Epithelial cell of proximal tubule (primary cell): Measurements from ENCODE around the gene NLGN3. TPM values are rescaled to one million over a fixed set of nuclear protein-coding genes. Genes with fewer than 3 reads are reported as not detected.

Experiments
- DNase-seq: peaks from one replicate; pipeline ENCODE4 v3.0.0-alpha.2; 2011; ENCODE audit warnings: low read depth
- H3K4me3 ChIP-seq: 2 replicates; pipeline ENCODE4 v1.5.1; 2011; ENCODE audit warnings: low read depth, mild to moderate bottlenecking, low read length
- total RNA-seq: library from RNA; depleted of rRNA; stranded (reverse); fragments of >200 nt; gene quantifications from 2 replicates; pipeline ENCODE4 v1.2.3, GENCODE V29; 2015
- TF ChIP-seq, protein P1 (sequence below): conservative IDR thresholded peaks from 2 replicates; pipeline ENCODE4 v1.5.1; 2012; ENCODE audit warnings: low read depth, mild to moderate bottlenecking, low read length

The NLGN3 gene
- total RNA-seq, 1 donor from 2014 or later, result not detected

DNA sequence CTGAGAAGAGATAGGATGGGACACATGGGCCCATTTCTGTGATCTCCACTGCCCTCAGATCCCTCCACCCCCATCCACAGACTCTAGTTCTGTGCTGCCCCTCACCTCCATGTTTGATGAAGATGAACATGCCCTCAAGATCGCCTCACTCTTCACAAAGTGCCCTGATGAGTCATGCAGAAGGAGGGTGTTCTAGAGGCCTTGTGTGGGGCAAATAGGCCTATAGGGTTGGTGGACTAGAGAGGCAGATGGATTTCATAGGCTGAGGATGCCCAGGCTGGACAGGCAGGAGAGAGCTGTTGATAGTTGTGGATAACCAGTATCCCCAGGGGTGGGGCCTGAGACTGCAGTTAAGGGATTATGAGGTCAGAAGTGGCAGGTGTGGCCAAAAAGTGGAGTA, 38.2 kb upstream of the NLGN3 start, which contains the start of gene CXorf65:
Gene CXorf65, minus strand, starts transcription at position 314 of the 400 bp plus-strand sequence. Its CDS starts 184 bp downstream, at position 130.
- TF ChIP-seq, protein P1, sequence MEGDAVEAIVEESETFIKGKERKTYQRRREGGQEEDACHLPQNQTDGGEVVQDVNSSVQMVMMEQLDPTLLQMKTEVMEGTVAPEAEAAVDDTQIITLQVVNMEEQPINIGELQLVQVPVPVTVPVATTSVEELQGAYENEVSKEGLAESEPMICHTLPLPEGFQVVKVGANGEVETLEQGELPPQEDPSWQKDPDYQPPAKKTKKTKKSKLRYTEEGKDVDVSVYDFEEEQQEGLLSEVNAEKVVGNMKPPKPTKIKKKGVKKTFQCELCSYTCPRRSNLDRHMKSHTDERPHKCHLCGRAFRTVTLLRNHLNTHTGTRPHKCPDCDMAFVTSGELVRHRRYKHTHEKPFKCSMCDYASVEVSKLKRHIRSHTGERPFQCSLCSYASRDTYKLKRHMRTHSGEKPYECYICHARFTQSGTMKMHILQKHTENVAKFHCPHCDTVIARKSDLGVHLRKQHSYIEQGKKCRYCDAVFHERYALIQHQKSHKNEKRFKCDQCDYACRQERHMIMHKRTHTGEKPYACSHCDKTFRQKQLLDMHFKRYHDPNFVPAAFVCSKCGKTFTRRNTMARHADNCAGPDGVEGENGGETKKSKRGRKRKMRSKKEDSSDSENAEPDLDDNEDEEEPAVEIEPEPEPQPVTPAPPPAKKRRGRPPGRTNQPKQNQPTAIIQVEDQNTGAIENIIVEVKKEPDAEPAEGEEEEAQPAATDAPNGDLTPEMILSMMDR, result no peak
- H3K4me3 ChIP-seq, result no peak within 1 kb of the TSS

DNA sequence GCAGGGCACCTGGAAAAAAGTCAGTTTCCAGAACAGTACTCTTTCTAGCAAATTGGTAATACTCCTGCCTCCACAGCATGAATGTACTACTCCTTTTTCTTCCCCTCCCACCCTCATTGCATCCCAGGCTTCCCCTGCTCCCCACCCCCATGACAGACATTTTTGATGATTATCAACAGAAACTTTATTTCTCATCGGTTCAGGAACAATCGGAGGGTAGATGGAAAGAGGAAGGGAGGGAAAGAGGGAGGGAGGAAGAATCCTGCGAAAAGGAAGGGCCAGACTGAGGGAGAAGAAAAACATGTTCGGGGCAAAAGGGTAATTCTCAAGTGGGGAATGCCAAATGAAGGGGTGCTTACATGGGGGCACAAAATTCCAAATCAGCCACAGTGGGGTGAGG, 37.4 kb upstream of the NLGN3 start:
- no peak for DNase-seq
- TF ChIP-seq, protein P1, result no peak
- no peak overlapping the region for H3K4me3 ChIP-seq

More for the DNA sequence above, 38.2 kb upstream of the NLGN3 start, which contains the start of gene CXorf65:
- no peak for DNase-seq

DNA sequence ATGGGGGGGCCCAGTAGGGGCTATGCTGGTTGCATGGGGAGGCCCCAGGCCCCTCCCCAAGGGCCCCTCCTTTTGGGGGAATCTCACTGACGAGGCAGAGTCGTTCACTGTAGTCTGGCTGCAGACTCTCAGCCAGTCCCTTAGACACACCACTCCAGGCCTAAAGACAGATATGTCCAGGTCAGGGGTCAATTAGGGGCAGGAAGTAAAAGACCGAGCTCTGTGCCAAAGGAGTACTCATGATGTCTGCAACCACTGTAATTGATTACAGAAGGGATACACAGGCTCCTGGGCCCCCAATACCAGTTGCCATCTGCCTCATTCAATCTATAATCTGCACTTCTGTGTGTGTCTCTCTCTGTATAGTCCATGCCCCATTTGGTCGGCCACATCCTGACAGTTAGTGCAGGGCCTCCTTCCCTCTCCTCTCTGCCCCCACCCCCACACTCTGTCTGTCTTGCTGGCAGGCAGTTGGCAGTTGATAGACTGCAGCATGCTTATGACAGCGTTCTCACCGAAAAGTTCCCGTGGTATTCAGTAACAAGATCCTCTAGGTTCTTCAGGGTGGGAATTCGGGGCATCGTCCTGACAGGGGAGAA, 36.8 kb upstream of the NLGN3 start:
- no peak for DNase-seq
- no peak overlapping the region for H3K4me3 ChIP-seq
- TF ChIP-seq, protein P1, result no peak

DNA sequence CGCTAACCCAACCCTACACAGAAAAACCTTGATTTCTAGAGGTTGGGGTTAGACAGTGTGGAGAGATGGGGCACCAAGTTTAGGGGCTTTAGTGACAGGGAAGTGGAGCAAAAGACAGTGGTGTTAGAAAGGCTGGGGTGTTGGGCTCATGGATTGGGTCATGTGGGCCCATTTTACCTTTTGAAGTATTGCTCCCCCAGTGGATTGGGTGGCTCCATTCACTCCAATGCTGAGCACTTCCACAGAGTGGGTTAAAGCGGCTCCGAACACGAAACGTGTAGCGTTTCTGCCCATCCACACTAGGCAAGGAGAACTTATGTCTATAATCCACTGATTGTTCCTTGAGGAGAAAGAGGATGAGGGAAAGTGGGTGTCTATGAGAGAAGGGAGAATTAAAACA, 35.6 kb upstream of the NLGN3 start:
- TF ChIP-seq, protein P1, result no peak
- H3K4me3 ChIP-seq, result no peak overlapping the region
- DNase-seq, result no peak

DNA sequence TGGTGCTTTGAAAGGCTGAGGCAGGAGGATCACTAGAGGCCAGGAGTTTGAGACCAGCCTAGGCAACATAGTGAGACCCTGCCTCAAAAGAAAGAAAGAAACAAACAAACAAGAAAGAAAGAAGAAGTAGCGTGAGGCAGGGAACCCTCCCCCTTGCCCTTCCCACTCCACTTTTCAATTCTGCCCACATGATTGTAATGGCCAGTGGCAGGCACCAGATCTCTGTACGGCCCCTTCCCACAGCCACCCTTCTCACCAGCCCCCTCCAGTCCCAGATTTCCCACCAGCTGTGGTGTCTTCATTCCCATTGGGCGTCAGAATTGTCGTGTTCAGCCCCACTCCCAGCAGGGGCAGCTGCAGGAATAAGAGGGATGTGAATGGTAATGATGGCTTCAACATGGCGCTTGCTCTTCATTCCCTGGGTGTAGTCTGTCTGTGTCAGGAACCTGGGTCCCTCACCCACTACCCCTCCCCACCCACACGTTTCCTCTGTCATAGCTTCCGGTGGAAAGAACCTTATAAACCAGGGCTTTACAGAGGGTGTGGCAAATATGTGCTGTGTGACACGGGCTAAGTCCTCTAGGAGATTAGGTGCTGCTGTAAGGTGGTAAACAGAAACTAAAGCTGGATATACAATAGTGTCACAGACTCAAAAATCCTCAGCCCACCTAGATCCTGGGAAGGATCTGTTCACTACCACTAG, 33.3 kb upstream of the NLGN3 start, which contains the start of gene IL2RG:
Gene IL2RG, minus strand, starts transcription at position 437 of the 703 bp plus-strand sequence. Its CDS starts 38 bp downstream, at position 399.
- H3K4me3 ChIP-seq, result no peak within 1 kb of the TSS
- DNase-seq, result no peak
- TF ChIP-seq, protein P1, result no peak

DNA sequence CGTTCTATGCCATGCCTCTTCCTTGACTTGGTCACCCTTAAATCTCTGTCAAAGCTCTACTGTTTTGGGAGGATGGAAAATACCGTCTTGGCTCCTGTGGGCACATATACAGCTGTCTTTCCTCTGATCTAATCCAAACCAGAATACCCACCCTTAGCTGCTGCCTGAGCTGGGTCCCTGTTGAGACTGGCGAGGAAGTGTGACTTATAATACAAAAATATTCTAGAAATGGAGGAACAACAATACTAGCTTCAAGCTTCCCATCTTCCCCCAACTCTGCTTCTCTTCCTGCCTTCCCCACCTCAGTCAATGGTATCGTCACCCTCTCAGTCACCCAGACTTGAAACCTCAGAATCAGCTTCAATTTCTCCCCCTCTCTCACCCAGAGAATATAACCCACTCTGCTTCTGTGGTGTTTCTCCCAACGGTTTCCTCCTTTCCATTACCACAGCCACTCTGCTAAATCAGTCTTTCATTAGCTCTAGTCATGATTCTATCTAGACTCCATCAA, 32.7 kb upstream of the NLGN3 start:
- TF ChIP-seq, protein P1, result no peak
- no peak for DNase-seq
- no peak overlapping the region for H3K4me3 ChIP-seq

DNA sequence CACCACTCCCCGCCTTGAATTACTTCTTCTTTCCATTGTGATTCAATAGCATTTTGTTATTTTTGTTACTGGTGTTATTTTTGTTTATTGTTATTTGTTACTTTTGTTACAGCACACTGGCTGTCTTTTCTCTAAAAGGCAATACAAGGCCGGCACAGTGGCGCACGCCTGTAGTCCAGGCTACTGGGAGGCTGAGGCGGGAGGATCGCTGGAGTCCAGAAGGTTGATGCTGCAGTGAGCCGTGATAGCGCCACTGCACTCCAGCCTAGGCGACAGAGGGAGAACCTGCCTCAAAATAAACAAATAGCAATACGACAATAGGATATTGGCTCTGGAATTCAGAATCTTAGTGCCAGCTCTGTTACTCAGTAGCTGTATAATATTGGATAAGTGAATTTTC, 27.3 kb upstream of the NLGN3 start:
- TF ChIP-seq, protein P1, result no peak
- H3K4me3 ChIP-seq, result no peak overlapping the region
- no peak for DNase-seq
